Non-pigmented ciliary epithelial cell (primary cell): ENCODE results near the gene DNASE1L2.
"Not testable (repeated sequence)": the region's sequence is repeated elsewhere in the genome, so short reads cannot be mapped to it uniquely, and the experiment has no call there.

ENCODE experiments used
- DNase-seq: peaks from one replicate; pipeline ENCODE4 v3.0.0-alpha.2; 2010; ENCODE audit warnings: low read depth

DNASE1L2 gene

DNA sequence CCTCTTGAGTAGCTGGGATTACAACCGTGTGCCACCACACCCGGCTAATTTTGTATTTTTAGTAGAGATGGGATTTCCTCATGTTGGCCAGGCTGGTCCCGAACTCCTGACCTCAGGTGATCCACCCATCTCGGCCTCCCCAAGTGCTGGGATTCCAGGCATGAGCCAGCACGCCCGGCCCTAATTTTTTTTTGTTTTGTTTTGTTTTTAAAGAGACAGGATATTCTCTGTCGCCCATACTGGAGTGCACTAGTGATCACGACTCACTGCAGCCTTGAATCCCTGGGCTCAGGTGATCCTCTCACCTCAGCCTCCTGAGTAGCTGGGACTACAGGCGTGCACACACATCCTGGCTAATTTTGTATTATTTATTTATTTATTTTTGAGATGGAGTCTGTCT is 4.1 kb downstream of the DNASE1L2 start:
- DNase-seq, result not testable (repeated sequence)

DNA sequence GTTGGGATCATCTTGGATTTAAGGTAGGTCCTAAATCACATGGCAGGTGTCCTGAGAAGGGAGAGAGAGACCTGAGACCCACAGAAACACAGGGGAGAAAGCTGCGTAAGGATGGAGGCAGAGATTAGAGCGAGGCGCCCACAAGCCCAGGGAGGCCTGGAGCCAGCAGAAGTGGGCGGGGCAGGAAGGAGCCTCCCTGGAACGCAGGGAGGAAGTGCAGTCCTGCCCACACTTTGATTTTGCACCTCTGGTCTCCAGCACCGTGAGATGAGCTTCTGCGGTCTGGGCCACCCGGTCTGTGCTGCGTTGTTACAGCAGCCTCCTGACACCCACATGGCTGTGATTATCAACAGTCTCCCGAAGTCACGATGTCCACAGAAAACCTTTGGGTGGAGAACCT is 6.4 kb downstream of the DNASE1L2 start:
- no peak for DNase-seq

DNA sequence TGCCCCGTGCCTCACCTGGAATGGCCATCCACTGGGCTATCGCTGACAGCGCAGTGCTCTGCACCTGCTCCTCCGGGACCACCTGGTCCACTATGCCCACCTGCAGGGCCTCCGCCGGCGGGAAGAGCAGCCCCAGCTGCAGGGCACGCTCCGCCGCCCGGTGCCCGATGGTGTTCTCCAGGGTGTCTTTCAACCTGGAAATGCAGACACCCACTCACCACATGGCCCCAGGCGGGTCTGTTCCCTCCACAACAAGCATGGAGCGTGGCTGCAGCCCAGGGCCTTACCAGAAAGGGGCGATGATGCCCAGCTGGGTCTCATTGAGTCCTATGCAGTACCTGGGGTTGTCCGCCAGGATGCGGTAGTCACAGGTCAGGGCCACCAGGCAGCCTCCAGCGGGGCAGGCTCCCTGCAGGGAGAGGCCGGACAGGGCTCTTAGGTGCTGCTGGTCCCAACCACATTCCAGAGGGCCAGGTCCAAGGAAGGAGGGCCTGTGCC is 6.8 kb downstream of the DNASE1L2 start:
- no peak for DNase-seq

DNA sequence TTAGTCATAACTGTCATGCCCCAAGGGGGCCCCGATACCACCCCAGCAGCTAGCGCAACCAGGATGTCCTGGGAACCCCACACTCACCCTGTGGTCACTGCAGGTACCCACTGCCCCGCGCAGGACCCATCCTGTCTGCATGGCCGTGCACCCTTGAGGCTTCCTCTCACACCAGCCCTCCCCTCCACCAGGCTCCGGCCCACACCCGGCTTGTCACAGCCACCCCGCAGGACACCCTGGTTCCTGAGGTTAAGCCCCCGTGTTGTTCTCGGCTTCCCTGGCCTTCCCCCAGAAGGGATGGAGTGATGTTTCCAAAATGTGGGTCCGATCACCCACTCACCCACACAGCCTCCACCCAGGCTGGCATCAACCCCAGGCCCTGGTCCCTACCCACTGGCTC is 7.5 kb downstream of the DNASE1L2 start:
- no peak for DNase-seq

DNA sequence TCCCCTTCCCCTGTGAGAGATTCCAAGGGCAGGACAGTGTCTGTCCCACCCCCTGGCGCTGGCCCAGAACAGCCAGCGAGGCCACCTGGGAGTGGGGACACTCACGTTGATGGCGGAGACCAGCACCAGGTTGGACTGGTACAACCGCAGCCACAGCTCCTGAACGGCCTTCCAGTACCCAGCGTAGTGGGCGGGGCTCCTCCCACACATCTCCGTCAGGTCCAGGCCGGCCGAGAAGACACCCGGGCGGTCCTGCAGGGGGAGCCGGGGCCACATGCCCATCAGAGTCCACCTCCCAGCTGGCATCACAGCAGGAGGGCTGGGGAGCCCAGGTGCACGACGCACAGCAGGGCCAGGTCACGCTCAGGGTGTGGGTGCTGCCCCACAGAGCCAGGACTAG is 8.1 kb downstream of the DNASE1L2 start:
- no peak for DNase-seq

DNA sequence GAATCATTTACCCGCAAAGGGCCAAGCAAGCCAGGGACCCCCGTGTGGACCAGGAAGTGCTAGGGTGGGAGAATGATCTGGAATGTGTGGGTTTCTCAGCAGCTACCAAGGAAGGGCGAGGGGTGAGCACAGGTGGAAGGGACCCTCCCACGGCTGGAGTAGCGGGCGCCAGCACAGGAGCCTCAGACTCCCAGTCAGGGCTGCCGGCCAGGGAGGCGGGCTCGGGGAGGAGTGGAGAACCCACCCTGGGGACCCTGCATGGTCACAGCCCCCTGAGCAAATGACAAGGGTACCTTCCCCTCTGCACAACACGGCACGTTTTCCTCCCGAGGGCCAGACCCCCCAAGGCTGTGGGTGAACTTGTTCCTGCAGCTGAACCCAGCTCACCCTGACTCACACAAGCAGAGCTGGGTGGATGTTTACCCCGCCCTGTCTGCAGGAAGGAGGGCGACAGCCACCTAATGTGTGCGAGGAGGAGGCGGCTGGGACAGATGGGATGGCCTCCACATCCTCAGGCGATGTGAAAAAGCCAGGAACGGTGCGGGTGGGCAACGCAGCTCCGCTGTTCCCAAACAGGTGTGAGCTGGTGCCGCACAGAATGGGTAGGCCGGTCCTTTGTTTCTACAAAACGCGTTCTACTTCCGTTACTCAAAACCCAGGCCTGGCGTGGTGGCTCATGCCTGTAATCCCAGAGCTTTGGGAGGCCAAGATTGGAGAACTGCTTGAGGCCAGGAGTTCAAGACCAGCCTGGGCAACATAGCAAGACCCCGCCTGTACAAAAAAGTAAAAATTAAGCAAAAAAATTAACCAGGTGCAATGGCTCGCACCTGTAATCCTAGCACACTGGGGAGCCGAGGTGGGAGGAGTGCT is 8.9 kb downstream of the DNASE1L2 start:
- DNase-seq, result no peak

DNA sequence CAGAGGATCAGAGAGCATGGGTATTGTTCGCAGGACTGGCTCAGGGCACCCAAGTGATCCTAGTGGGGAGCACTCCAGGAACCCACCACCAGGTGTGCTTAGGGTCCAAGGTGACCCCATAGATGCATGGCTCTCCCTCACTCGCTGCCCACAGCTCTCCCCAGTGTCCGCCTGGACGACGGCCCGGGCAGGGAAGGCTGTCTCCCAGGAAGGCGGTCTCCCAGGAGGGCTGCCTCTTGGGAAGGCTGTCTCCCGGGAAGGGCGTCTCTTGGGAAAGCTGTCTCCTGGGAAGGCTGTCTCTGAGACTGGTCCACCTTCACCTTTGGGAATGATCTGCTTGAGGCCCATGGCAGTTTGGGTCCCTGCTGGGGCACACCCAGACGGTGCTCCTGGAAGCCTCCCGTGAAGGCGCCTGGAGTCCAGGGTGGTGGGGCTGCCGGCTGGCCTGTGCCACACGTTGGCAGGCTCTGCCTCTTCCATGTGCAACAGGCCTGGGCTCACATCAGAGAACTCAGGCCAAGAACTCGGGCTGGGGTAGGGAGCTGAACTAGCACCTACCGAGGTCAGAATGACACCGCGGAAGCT is 10.1 kb downstream of the DNASE1L2 start:
- no peak for DNase-seq

DNA sequence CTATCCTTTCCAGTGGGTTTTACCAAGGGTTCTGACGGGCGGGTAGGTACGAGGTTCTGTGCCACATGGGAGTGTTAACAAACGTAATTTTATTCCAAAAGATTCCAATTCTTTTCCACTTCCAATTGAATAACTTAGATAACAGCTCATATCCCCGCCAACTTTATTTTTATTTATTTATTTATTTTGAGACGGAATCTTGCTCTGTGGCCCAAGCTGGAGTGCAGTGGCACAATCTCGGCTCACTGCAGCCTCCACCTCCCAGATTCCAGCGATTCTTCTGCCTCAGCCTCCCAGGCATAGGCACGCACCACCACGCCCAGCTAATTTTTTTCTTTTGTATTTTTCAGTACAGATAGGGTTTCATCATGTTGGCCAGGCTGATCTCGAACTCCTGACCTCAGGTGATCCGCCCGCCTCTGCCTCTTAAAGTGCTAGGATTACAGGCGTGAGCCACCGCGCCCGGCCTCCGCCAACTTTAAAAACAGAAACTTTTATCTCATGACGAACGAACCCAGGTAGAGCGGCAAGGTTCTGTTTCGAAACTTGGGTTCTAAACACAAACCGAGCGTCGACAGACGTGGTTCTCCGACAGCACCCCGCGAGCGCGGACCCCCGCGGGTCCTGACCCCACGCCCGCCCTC is 14.5 kb downstream of the DNASE1L2 start:
- no peak for DNase-seq

DNA sequence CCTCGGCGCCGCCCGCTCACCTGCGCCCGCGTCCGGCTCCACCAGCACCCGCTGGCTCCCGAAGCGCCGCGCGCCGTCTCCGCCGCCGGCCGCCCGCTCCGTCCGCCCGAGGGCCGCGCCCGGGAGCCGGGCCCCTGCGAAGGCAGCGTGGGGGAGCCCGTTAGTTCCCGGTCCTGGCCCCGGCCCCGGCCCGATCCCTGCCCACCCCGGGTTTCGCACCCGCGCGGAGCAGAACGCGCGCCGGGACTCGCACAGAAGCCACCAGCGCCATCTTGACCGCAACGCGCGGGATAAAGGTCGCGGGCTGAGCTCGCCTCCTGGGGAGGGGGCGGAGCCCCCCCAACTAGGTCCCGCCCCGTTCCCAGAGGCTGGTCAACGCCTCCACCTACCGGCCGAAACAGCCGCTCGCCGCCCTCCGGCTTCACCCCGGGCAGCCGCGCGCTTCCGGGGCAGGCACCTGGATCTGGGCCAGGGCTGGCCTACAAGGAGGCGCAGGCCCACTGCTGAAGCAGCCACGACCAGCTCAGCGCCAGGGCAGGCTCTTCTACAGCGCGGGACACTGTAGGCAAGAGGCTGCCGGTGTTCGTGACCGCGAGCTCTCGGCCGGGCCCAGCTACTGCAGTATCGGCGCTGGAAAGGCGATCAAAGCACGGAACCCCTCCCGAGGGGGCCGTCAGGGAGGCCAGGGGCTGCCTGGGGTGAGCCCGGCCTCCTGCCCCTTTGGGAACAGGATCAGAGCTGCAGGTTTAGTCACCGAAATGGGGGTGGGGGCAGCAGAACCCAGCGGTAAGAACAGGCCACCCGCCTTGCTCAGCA is 15.3 kb downstream of the DNASE1L2 start, which contains the start of gene ECI1:
Gene ECI1, minus strand, starts transcription at position 292 of the 816 bp plus-strand sequence. Its CDS starts 21 bp downstream, at position 271.
- peak; percentile 50 for DNase-seq

DNA sequence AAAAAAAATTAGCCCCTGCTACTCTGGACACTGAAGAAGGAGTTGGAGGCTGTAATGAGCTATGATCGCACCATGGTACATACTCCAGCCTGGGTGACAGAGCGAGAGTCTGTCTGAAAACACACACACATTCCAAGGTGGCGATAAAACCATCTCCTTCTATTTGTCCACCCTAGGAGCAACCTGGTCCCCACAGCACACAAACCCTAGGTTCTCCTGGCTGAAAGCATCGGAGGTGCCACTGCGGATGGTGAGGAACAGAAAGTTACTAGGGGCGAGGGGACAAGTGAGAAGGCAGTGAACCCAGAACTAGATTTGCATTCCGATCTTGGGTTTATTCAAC is 16.5 kb downstream of the DNASE1L2 start:
- no peak for DNase-seq

DNA sequence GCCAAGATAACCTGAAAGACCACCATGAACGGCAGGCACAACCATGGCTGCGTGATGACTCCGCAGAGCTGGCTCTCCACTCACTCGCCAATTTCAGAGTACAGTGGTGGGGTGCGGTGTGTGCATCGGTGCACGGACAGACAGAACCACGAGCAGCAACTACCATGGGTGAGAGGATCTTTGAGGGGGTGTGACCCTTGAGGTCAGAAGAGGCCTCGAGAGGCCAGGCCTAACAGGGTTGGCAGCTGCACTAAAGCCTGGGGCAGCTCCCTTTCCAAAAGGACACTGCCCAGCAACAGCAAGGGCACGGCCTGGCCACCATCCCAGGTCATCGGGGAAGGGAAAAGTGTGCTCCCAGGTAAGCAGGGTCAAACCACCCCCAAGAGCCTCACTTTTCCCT is 17.0 kb downstream of the DNASE1L2 start:
- no peak for DNase-seq

DNA sequence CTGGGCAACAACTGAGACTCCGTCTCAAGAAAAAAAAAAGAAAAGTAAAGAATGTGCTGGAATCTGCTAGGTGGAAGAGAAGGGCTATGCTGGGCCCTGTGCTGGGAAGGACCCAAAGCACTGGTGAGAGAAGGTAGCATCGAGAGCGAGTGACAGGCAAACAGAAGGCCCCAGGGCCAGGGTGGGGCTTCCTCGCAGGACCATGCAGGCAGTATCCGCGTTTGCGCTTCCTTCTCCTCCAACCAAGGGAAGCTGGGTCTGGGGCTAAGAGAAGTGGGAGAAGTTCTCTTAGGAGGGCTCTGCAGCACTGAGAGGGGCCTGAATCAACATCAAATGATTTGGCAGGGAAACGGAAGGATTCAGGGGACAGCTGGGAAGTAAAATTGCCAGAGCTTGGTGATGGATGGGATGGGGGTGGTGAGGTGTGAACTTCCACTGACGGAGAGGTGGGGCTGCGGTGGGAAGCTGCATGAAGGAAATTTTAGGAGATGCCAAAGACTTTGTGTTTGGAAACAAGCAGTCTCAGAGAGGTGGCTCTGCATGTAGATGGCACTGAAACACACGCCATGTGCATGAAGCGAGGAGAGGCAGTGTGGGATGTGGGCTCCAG is 20.4 kb downstream of the DNASE1L2 start:
- no peak for DNase-seq

DNA sequence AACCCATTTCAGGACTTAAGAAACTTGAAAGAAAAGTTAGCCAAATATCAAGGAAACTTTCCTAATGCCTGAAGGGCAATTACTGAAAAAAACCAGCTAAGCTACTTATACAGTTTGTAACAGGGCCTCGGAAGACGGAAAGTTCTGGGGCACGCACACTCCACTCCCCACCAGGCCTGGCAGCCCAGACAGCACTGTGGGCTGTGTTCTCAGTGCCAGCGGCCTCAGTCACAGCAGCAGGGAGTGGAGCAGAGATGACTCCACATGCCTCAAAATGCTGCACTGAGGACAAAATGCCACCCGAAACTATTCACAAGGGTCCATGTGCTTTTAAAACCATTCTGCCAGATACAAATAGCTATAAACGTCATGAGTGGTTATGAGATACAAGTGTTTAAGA is 21.5 kb downstream of the DNASE1L2 start:
- DNase-seq, result no peak

DNA sequence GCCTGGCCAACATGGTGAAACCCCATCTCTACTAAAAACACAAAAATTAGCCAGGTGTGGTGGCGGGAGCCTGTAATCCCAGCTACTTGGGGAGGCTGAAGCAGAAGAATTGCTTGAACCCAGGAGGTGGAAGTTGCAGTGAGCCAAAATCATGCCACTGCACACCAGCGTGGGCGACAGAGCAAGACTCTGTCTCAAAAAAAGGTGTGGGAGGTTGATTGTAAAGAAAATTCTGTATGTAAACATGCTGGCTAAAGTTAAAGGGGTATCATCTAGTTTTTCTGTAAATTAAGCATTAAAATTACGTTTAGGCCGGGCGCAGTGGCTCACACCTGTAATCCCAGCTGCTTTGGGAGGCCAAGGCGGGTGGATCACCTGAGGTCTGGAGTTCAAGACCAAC is 22.3 kb downstream of the DNASE1L2 start:
- DNase-seq, result not testable (repeated sequence)

DNA sequence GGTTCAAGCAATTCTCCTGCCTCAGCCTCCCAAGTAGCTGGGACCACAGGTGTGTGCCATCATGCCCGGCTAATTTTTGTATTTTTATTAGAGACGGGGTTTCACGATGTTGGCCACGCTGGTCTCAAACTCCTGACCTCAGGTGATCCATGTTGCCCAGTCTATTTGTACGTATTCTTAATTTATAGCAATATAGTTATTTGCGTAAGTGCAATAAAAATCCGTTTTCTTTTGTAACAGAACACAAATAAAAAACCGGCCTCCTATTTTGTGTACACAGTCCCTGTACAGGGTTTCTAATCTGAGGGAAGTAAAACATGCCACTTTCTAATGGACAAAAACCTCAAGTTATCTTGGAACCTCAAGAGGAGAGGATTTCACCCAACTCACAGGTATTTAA is 24.0 kb downstream of the DNASE1L2 start:
- DNase-seq, result no peak

DNA sequence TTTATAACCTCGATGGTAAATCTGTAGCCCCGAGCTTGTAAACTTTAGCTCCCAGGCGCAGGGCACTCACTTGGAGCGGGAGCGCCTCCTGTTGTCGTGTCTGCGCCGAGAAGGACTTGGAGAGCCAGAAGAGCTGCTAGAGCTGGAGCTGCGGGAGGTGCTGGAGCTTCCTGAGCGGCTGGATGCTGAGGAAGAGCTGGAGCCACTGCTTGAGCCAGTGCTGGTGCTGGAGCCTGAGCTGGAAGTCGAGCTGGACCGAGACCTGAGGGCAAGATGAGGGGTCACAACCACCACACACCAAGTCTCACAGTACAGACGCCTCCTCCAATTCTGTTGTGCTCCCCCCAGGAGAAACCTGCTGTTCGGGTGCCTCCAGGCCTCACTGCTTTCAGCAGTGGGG is 26.8 kb downstream of the DNASE1L2 start:
- not testable (repeated sequence) for DNase-seq

DNA sequence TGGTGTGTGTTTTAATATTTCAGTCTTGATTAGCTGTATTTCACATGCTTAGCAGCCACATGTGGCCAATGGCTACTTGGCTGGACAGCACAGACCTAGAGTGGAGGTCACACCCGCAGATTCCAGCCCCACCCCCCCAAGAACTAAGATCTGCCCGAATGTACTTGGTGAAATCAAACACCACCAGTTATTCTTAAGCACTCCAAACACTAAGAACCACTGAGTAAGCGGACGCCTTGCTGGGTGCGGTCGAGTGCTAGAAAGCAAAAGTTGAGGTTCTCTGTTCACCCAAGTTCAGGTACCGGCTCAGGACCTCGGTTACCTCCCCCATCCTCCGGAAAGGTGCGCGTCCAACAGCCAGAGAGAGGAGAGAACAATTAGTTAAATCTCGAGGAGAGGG is 30.6 kb downstream of the DNASE1L2 start:
- not testable (repeated sequence) for DNase-seq

DNA sequence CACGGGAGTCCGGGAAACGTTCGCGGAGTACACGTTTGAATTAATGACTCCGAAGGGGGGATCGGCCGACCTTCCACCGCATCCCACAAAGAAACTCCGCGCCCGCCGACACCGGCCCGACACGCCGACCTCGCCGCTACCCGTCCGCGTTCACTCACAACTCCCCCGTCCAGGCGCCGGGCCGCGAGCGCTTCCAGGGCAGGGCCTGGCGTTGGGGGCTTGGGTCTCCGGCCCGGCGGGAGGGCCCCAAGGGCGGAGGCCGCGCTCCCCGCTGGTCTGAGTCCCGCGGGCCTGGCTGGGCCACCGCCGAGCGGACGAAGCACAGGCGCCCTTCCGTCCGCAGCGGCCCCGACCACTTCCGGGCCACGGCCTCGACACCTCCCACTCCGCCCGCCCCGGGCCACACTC is 31.3 kb downstream of the DNASE1L2 start:
- DNase-seq, result not testable (repeated sequence)

DNA sequence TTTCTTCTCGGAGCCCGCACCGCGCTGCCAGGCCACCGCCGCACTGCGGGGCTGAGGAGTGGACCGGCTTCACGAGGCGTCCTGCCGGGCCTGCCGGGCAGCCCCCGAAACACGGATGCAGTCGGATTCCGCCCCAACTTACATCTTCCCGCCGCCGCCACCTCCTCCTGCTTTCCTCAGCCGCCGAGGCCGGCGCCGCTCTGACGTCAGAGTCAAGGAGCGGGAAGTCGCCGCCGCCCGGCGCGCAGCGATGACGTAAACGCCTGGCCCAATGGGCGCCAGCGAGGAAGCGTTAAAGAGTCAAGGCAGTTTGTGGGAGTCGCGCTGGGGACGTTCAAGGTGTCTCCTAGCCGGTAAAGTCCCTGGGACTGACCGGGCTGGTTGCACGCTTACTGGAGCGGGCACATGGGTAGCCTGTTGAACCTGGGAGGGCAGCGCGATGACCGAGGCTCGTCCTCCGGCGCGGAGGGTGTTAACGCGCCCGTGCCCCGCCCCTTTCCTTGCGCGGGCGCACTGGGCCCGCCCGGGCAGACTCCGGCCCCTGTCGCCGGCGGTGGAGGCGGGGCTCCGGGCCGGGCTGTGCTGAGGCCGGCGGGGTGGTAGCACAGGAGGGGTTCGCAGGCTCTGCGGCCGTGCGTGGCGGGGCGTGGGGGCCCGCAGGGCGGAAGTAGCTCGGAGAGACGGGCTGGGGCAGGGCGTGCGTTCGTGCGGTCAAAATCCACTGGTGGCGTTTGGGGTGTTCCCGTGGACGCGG is 31.8 kb downstream of the DNASE1L2 start, which contains the start of gene RNPS1:
Gene RNPS1, minus strand, starts transcription at position 214 of the 754 bp plus-strand sequence. CDS start 3,483 bp downstream, outside the sequence.
- DNase-seq, result peak; percentile 56

DNA sequence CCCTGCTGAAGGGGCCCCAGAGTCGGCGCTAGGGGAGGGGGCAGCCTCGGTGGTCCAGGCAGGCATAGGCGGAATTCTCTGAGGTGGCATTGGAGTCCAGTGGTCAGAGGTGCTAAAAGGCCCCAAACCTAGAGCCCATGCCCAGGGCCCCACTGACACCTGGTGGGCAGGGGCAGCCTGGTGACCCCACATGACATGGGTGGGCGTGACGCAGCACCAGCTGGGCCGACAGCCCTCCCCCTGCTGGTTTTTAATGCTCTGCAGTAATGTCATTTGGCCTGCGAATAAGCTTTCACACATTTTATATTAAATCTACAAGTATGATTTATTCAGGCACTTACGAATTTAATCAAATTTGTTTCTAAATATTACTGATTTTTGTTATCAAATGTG is 33.8 kb downstream of the DNASE1L2 start:
- no peak for DNase-seq
